SK-N-SH (cell line): ENCODE data around the gene FOXM1. TPM values are rescaled to one million over a fixed set of nuclear protein-coding genes. Genes with fewer than 3 reads are reported as not detected.

Experiments
- CTCF ChIA-PET: fragments of 300-600, 350-600 bp; formaldehyde crosslinking; extraction: SDS; loops from one replicate; lab custom pipeline; 2021; lab: Yijun Ruan, JAX
- POLR2A ChIA-PET: fragments of 350-600 bp; sonication (Branson Sonifier 250); formaldehyde crosslinking; extraction: SDS; loops from one replicate; lab custom pipeline; 2020; ENCODE audit warnings: antibody characterized with exemption, inconsistent platforms; lab: Yijun Ruan, JAX
- DNase-seq: peaks from one replicate; pipeline ENCODE4 v3.0.0; 2012
- H2AFZ ChIP-seq: fragments of 200-600 bp; sonication (generic); 2 replicates; pipeline ENCODE4 v1.8.1; 2016; ENCODE audit warnings: antibody characterized with exemption, mild to moderate bottlenecking, low read depth
- H3F3A ChIP-seq: fragments of 200-600 bp; sonication (generic); replicated peaks from 2 replicates; pipeline ENCODE3; 2016; ENCODE audit warnings: antibody characterized with exemption, mild to moderate bottlenecking; ENCODE audit not compliant: insufficient read depth
- H3K27ac ChIP-seq, 2 experiments: fragments of 200-500 bp in 1 of 2; fragments of 200-600 bp in 1 of 2; sonication (Bioruptor generic) in 1 of 2; sonication (generic), shearing (Covaris generic) in 1 of 2; 2 replicates each; pipeline versions ENCODE4 v1.5.1 to v1.6.1; 2014 to 2016; ENCODE audit warnings: low read depth in 2 of 2, inconsistent platforms in 1 of 2, low read length in 1 of 2, mild to moderate bottlenecking in 1 of 2, mixed read lengths in 1 of 2
- H3K27me3 ChIP-seq: fragments of 200-600 bp; sonication (generic), shearing (Covaris generic); 2 replicates; pipeline ENCODE4 v1.6.1; 2016; ENCODE audit warnings: mixed run types; ENCODE audit not compliant: insufficient read depth
- H3K36me3 ChIP-seq, 2 experiments: fragments of 200-500 bp in 1 of 2; fragments of 200-600 bp in 1 of 2; sonication (Bioruptor generic) in 1 of 2; sonication (generic) in 1 of 2; replicated peaks in 1 of 2; 2 replicates each; pipeline versions ENCODE3 to v1.5.1; 2014 to 2016; ENCODE audit warnings: low read length in 1 of 2, mild to moderate bottlenecking in 1 of 2; ENCODE audit not compliant: insufficient read depth in 2 of 2, control insufficient read depth in 1 of 2
- H3K4me1 ChIP-seq, 2 experiments: fragments of 200-500 bp in 1 of 2; fragments of 200-600 bp in 1 of 2; sonication (Bioruptor generic) in 1 of 2; sonication (generic), shearing (Covaris generic) in 1 of 2; 2 replicates each; pipeline versions ENCODE4 v1.5.1 to v1.6.1; 2014 to 2016; ENCODE audit warnings: low read depth in 1 of 2, low read length in 1 of 2, mixed run types in 1 of 2; ENCODE audit not compliant: insufficient read depth in 2 of 2, control insufficient read depth in 1 of 2
- H3K4me2 ChIP-seq: fragments of 200-600 bp; sonication (generic), shearing (Covaris generic); 2 replicates; pipeline ENCODE4 v1.6.1; 2017; ENCODE audit warnings: mixed run types
- H3K4me3 ChIP-seq, 2 experiments: fragments of 200-500 bp in 1 of 2; fragments of 200-600 bp in 1 of 2; sonication (Bioruptor generic) in 1 of 2; sonication (generic), shearing (Covaris generic) in 1 of 2; 2 replicates each; pipeline versions ENCODE4 v1.5.1 to v1.8.1; 2014 to 2016; ENCODE audit warnings: low read depth in 2 of 2, inconsistent platforms in 1 of 2, low read length in 1 of 2, mild to moderate bottlenecking in 1 of 2, mixed read lengths in 1 of 2, moderate library complexity in 1 of 2
- H3K79me2 ChIP-seq: fragments of 200-600 bp; sonication (generic); 2 replicates; pipeline ENCODE4 v1.8.1; 2017; ENCODE audit warnings: mild to moderate bottlenecking; ENCODE audit not compliant: insufficient read depth
- H3K9ac ChIP-seq: fragments of 200-600 bp; sonication (generic); 2 replicates; pipeline ENCODE4 v1.6.1; 2017; ENCODE audit warnings: mixed run types
- H3K9me2 ChIP-seq: fragments of 200-600 bp; sonication (generic); 2 replicates; pipeline ENCODE4 v1.6.1; 2017; ENCODE audit warnings: mixed run types
- H3K9me3 ChIP-seq: fragments of 200-600 bp; sonication (generic); 2 replicates; pipeline ENCODE4 v1.6.1; 2017; ENCODE audit warnings: mixed run types, mild to moderate bottlenecking, moderate library complexity
- H4K20me1 ChIP-seq: fragments of 200-600 bp; sonication (generic); 2 replicates; pipeline ENCODE4 v1.6.1; 2017; ENCODE audit warnings: mild to moderate bottlenecking, mixed run types; ENCODE audit not compliant: insufficient read depth
- EP300 ChIP-seq, 2 experiments: IDR thresholded peaks; 2 replicates each; pipeline versions ENCODE4 v1.4.0 to v1.6.1; 2012; ENCODE audit warnings: borderline replicate concordance in 1 of 2, low read depth in 1 of 2, low read length in 1 of 2
- FOSL2 ChIP-seq: IDR thresholded peaks from 2 replicates; pipeline ENCODE4 v1.4.0; 2012; ENCODE audit warnings: low read depth, mild to moderate bottlenecking, moderate library complexity, borderline replicate concordance
- FOXJ3 ChIP-seq: sonication (generic); formaldehyde crosslinking; IDR thresholded peaks from 2 replicates; pipeline ENCODE4 v1.5.1; 2020; ENCODE audit warnings: mild to moderate bottlenecking, missing genetic modification reagents
- GABPA ChIP-seq: IDR thresholded peaks from 2 replicates; pipeline ENCODE4 v1.4.0; 2012; ENCODE audit warnings: low read depth, mild to moderate bottlenecking
- JUND ChIP-seq: IDR thresholded peaks from 2 replicates; pipeline ENCODE4 v1.4.0; 2012
- MXI1 ChIP-seq: IDR thresholded peaks from 2 replicates; pipeline ENCODE4 v1.6.1; 2012; ENCODE audit warnings: mild to moderate bottlenecking, low read depth, low read length, improper control_type of control experiment
- NFIC ChIP-seq: IDR thresholded peaks from 2 replicates; pipeline ENCODE4 v1.4.0; 2012; ENCODE audit warnings: borderline replicate concordance
- RAD21 ChIP-seq: IDR thresholded peaks from 2 replicates; pipeline ENCODE4 v1.6.1; 2012; ENCODE audit warnings: mild to moderate bottlenecking, low read length
- RCOR1 ChIP-seq: fragments of 150-350 bp; IDR thresholded peaks from 2 replicates; pipeline ENCODE4 v1.6.1; 2017; ENCODE audit warnings: antibody characterized with exemption, low read length
- RFX5 ChIP-seq: IDR thresholded peaks from 2 replicates; pipeline ENCODE4 v1.6.1; 2012; ENCODE audit warnings: mild to moderate bottlenecking, improper control_type of control experiment, low read length
- SMC3 ChIP-seq: IDR thresholded peaks from 2 replicates; pipeline ENCODE4 v1.6.1; 2012; ENCODE audit warnings: low read depth, low read length, improper control_type of control experiment
- TAF1 ChIP-seq: IDR thresholded peaks from 2 replicates; pipeline ENCODE4 v1.6.1; 2012; ENCODE audit warnings: low read depth, mild to moderate bottlenecking, low read length, moderate library complexity, borderline replicate concordance
- WGBS: methylation state at CpG from one replicate; pipeline ENCODE4 v1.1.6; 2017; ENCODE audit warnings: low lambda C conversion rate; 5-methylcytosine and 5-hydroxymethylcytosine counted together
- polyA plus RNA-seq, 3 experiments: library from polyadenylated mRNA; depleted of rRNA; stranded (reverse); fragments of >200 nt; gene quantifications; 2 replicates each; pipeline ENCODE4 v1.2.3, GENCODE V29; 2012
- TF ChIP-seq, protein P1 (sequence below): fragments of 200-600 bp; sonication (generic); IDR thresholded peaks from 2 replicates; pipeline ENCODE4 v1.6.1; 2017; ENCODE audit warnings: antibody characterized with exemption, mild to moderate bottlenecking, moderate library complexity
- TF ChIP-seq, protein P2 (sequence below): fragments of 150-350 bp; IDR thresholded peaks from 2 replicates; pipeline ENCODE4 v1.6.1; 2016; ENCODE audit warnings: mild to moderate bottlenecking, low read depth, low read length
- TF ChIP-seq, protein P3 (sequence below): IDR thresholded peaks from 2 replicates; pipeline ENCODE4 v1.4.0; 2012; ENCODE audit warnings: low read depth, borderline replicate concordance
- TF ChIP-seq, protein P4 (sequence below): fragments of 150-350 bp; IDR thresholded peaks from 2 replicates; pipeline ENCODE4 v1.6.1; 2017; ENCODE audit warnings: antibody characterized with exemption, low read length, low read depth, borderline replicate concordance
- TF ChIP-seq, protein P5 (sequence below): IDR thresholded peaks from 2 replicates; pipeline ENCODE4 v1.4.0; 2012; ENCODE audit warnings: low read depth

The FOXM1 gene
- polyA plus RNA-seq, 1 of the 3 experiments (the other 2 are of a cell fraction) = 29.9 TPM

DNA sequence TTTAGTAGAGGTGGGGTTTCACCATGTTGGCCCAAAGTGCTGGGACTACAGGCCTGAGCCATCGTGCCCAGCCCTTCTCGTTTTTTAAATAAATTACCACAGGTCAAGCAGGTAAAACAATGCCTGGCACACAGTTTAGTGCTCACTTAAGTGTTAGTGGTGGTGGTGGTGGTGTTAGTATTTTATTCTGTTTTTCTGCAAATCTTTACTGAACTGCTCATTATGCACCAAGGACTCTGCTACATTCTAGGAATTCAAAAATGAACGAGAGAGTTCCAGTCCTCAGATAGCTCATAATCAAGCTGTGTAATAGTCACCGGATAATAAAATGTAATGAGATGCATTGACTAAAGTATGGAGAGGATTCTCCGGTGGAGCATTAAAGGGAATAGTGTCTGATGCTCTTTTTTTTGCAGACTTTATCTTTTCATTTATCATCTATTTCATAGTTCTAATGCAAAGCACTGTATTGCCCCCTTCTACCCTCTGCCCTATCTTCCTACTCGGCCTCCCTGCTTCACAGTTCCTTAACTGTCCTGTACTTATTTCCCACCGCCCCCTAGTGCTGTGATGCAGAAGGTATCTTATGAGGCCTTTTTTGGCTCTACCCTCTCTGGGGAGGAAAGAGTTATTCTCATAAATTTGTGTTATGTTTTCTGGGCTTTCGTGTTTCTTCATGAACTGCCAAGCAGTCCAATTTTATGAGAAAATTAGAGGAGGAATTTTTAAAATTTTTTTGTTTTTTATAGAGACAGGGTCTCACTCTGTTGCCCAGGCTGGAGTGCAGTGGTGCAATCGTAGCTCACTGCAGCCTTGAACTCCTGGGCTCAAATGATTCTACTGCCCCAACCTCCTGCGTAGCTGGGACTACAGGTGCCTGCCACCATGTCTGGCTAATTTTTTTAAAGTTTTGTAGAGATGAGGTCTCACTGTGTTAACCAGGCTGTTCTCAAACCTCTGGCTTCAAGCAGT, 63.5 kb downstream of the FOXM1 start:
- POLR2A ChIA-PET = interaction anchor here (0.6 to 1.6 kb wide), 2 partner anchors 18 to 21 kb away, joined by 3 to 4 read pairs; partner anchors contain the start of gene NRIP2
- Histone ChIP-seq H3K36me3 (peaks cover 7 to 14% of the 10 kb centered on the region in 2 experiments), H3K9ac (peak overlapping the region; percentile 82), H3K27me3 (no peaks in the 10 kb centered on the region), H3K27ac (peak overlapping the region; percentile 87 to 96), H3F3A (no peaks in the 10 kb centered on the region), H3K4me1 (peaks cover 0 to 3% of the 10 kb centered on the region in 2 experiments; a peak in 1 of 4 replicates), H3K79me2 (peaks cover 34% of the 10 kb centered on the region), H3K9me3 (no peaks in the 10 kb centered on the region), H3K4me3 (peak overlapping the region; percentile 68 to 81), H3K4me2 (peak overlapping the region; percentile 77), H4K20me1 (no peaks in the 10 kb centered on the region), H3K9me2 (no peaks in the 10 kb centered on the region), H2AFZ (peak overlapping the region; percentile 87)
- DNase-seq = peak; percentile 78
- CTCF ChIA-PET = interaction anchor here (0.6 to 3.1 kb wide), 17 partner anchors 15 to 256 kb away, joined by 3 to 14 read pairs (median 4); partner anchors contain the start of gene NRIP2
- WGBS = 13% methylated on average over 10 of the region's 10 CpGs
- TF ChIP-seq EP300 (IDR thresholded peaks at IDR 0.05; ENCODE audit: borderline replicate concordance in 1 of 2, low read depth in 1 of 2, low read length in 1 of 2) (no peak), NFIC (no peak), RAD21 (peak; percentile 65), SMC3 (peak; percentile 56)
- TF ChIP-seq, protein P1, sequence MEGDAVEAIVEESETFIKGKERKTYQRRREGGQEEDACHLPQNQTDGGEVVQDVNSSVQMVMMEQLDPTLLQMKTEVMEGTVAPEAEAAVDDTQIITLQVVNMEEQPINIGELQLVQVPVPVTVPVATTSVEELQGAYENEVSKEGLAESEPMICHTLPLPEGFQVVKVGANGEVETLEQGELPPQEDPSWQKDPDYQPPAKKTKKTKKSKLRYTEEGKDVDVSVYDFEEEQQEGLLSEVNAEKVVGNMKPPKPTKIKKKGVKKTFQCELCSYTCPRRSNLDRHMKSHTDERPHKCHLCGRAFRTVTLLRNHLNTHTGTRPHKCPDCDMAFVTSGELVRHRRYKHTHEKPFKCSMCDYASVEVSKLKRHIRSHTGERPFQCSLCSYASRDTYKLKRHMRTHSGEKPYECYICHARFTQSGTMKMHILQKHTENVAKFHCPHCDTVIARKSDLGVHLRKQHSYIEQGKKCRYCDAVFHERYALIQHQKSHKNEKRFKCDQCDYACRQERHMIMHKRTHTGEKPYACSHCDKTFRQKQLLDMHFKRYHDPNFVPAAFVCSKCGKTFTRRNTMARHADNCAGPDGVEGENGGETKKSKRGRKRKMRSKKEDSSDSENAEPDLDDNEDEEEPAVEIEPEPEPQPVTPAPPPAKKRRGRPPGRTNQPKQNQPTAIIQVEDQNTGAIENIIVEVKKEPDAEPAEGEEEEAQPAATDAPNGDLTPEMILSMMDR = peak; percentile 76

DNA sequence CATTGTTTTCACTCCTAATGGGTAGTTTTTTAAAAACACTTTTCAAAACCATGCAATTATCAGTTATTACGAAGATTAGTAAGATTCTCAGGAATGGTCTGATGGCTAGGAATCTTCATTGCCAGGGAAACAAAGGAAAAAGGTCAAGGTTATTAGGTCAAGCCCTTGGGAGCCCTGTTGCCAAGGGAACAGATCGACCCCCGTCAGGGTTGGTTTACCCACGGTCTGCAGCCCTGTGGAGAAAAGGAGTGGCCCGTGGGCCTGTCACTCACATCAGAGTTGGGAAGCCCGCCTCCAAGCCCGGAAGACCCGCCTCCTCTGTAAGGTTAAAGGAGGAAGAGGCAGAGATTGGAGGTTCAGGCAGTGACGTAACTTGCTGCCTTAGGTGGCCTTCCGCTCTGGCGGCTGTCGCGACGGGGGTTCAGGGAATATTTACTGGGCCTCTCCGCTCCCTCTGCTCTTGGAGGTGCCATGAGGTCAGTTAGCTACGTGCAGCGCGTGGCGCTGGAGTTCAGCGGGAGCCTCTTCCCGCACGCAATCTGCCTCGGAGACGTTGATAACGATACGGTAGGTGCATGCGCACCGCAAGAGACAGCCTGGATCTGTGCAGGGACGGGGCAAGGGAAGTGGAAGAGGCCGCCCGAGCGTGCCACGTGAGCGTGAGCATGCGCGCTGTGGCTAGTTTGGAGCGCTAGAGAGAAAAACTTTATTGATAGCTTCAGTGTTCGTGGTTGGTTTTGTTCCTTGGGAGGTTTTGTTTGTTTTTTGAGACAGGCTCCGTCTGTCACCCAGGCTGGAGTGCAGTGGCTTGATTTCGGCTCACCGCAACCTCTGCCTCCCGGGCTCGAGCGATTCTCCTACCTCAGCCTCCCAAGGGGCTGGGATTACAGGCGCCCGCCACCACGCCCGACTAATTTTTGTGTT, 64.4 kb downstream of the FOXM1 start, which contains the start of gene ITFG2:
Gene ITFG2 (plus strand): TSS at position 379 of the 924 bp plus-strand sequence. CDS start 93 bp downstream, at position 472.
- ChIA-PET POLR2A (interaction anchor here (0.6 to 1.6 kb wide), 2 partner anchors 17 to 22 kb away, joined by 3 to 4 read pairs; partner anchors contain the start of gene NRIP2), CTCF (interaction anchor here (0.6 to 3.1 kb wide), 11 partner anchors 16 to 257 kb away, joined by 3 to 14 read pairs (median 4); partner anchors contain the start of gene NRIP2)
- peak within 1 kb of the TSS; percentile 87 to 96 for H3K27ac ChIP-seq
- H2AFZ ChIP-seq = peak within 1 kb of the TSS; percentile 87
- no peaks in the 10 kb centered on the region for H3F3A ChIP-seq
- peak; percentile 93 for DNase-seq
- H3K27me3 ChIP-seq = no peaks in the 10 kb centered on the region
- peak within 1 kb of the TSS; percentile 77 for H3K4me2 ChIP-seq
- H3K9me2 ChIP-seq = no peaks in the 10 kb centered on the region
- under 1% methylated on average over 33 of the region's 48 CpGs for WGBS
- H4K20me1 ChIP-seq = no peaks in the 10 kb centered on the region
- H3K79me2 ChIP-seq = peaks cover 34% of the 10 kb centered on the region
- H3K9me3 ChIP-seq = no peaks in the 10 kb centered on the region
- H3K4me1 ChIP-seq = peaks cover 0 to 3% of the 10 kb centered on the region in 2 experiments; a peak in 1 of 4 replicates
- H3K4me3 ChIP-seq = peak within 1 kb of the TSS; percentile 68 to 81
- H3K9ac ChIP-seq = peak within 1 kb of the TSS; percentile 82
- peaks cover 3 to 5% of the 10 kb centered on the region in 2 experiments for H3K36me3 ChIP-seq
- TF ChIP-seq GABPA = peak; percentile 91
- TF ChIP-seq RCOR1 = peak; percentile 22
- no peak for TF ChIP-seq RFX5
- TF ChIP-seq JUND = no peak
- peak; percentile 97 for TF ChIP-seq MXI1
- no peak for TF ChIP-seq FOSL2
- TF ChIP-seq EP300 (IDR thresholded peaks at IDR 0.05; ENCODE audit: borderline replicate concordance in 1 of 2, low read depth in 1 of 2, low read length in 1 of 2) = peak in 1 of 2 experiments; percentile 26; a peak in 2 of 4 replicates
- TF ChIP-seq, protein P2, sequence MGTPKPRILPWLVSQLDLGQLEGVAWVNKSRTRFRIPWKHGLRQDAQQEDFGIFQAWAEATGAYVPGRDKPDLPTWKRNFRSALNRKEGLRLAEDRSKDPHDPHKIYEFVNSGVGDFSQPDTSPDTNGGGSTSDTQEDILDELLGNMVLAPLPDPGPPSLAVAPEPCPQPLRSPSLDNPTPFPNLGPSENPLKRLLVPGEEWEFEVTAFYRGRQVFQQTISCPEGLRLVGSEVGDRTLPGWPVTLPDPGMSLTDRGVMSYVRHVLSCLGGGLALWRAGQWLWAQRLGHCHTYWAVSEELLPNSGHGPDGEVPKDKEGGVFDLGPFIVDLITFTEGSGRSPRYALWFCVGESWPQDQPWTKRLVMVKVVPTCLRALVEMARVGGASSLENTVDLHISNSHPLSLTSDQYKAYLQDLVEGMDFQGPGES = no peak; the same call in 1 of the 2 replicates
- TF ChIP-seq FOXJ3 (CRISPR knock-in tag) = no peak
- TF ChIP-seq, protein P3, sequence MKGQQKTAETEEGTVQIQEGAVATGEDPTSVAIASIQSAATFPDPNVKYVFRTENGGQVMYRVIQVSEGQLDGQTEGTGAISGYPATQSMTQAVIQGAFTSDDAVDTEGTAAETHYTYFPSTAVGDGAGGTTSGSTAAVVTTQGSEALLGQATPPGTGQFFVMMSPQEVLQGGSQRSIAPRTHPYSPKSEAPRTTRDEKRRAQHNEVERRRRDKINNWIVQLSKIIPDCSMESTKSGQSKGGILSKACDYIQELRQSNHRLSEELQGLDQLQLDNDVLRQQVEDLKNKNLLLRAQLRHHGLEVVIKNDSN = peak; percentile 90
- TF ChIP-seq, protein P4, sequence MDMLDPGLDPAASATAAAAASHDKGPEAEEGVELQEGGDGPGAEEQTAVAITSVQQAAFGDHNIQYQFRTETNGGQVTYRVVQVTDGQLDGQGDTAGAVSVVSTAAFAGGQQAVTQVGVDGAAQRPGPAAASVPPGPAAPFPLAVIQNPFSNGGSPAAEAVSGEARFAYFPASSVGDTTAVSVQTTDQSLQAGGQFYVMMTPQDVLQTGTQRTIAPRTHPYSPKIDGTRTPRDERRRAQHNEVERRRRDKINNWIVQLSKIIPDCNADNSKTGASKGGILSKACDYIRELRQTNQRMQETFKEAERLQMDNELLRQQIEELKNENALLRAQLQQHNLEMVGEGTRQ = peak; percentile 53; the same call in 1 of the 2 replicates
- TF ChIP-seq NFIC = no peak
- TF ChIP-seq TAF1 = peak; percentile 79; the same call in 1 of the 2 replicates
- TF ChIP-seq, protein P5, sequence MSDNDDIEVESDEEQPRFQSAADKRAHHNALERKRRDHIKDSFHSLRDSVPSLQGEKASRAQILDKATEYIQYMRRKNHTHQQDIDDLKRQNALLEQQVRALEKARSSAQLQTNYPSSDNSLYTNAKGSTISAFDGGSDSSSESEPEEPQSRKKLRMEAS = peak; percentile 96
